Embryonic facial prominence (tissue), 1 donor: ENCODE measurements around the gene USP1.

ENCODE experiments used
- DNase-seq: peaks from one replicate; pipeline ENCODE4 v3.0.0-alpha.2; 2016; ENCODE audit errors: extremely low spot score

Gene USP1

GRCh38 chr1:62426237-62426636, 10.6 kb upstream of the USP1 start:
- DNase-seq: no peak

GRCh38 chr1:62426794-62427193, 10.1 kb upstream of the USP1 start:
- no peak for DNase-seq

GRCh38 chr1:62428351-62428750, 8.5 kb upstream of the USP1 start:
- DNase-seq: no peak

- DNase-seq: no peak
Observed at GRCh38 chr1:62429581-62429980, 7.3 kb upstream of the USP1 start.

GRCh38 chr1:62433861-62434617, 2.8 kb upstream of the USP1 start:
- no peak for DNase-seq

- no peak for DNase-seq
Observed at GRCh38 chr1:62434618-62435001, 2.2 kb upstream of the USP1 start.

- no peak for DNase-seq
Observed at GRCh38 chr1:62435231-62436038, 1.4 kb upstream of the USP1 start.

GRCh38 chr1:62436039-62436465, 797 bp upstream of the USP1 start:
- no peak for DNase-seq

GRCh38 chr1:62437273-62437940, 558 bp downstream of the USP1 start:
- DNase-seq: no peak

GRCh38 chr1:62438163-62438562, 1.3 kb downstream of the USP1 start:
- no peak for DNase-seq

GRCh38 chr1:62439652-62440371, 3.0 kb downstream of the USP1 start:
- no peak for DNase-seq

GRCh38 chr1:62444701-62445100, 7.9 kb downstream of the USP1 start:
- no peak for DNase-seq

GRCh38 chr1:62448221-62448933, 11.5 kb downstream of the USP1 start:
- DNase-seq: no peak

- DNase-seq: no peak
Observed at GRCh38 chr1:62450301-62450700, 13.5 kb downstream of the USP1 start.

- no peak for DNase-seq
Observed at GRCh38 chr1:62452951-62453350, 16.1 kb downstream of the USP1 start.

- DNase-seq: no peak
Observed at GRCh38 chr1:62457955-62458354, 21.1 kb downstream of the USP1 start.

- no peak for DNase-seq
Observed at GRCh38 chr1:62462370-62462769, 25.5 kb downstream of the USP1 start.

- no peak for DNase-seq
Observed at GRCh38 chr1:62467092-62467491, 30.2 kb downstream of the USP1 start.

GRCh38 chr1:62476525-62477219, 39.8 kb downstream of the USP1 start:
- no peak for DNase-seq

- no peak for DNase-seq
Observed at GRCh38 chr1:62481681-62482080, 44.8 kb downstream of the USP1 start.
